GM18508 (cell line): Measurements from ENCODE around the gene CD7.
"Not testable (repeated sequence)": the region's sequence is repeated elsewhere in the genome, so short reads cannot be mapped to it uniquely, and the experiment has no call there.

Source experiments
- ATAC-seq: cut with Tn5 transposase; IDR thresholded peaks from one replicate; pipeline ENCODE4 v1.9.1; 2021; ENCODE audit warnings: moderate number of reproducible peaks; ENCODE audit not compliant: insufficient read depth, unreplicated experiment

The CD7 gene

GRCh38 chr17:82317394-82318168 is at the start of gene CD7:
Gene CD7, minus strand, starts transcription at chr17:82317608. Its CDS starts 113 bp downstream, at chr17:82317495.
- ATAC-seq: no peak

DNA sequence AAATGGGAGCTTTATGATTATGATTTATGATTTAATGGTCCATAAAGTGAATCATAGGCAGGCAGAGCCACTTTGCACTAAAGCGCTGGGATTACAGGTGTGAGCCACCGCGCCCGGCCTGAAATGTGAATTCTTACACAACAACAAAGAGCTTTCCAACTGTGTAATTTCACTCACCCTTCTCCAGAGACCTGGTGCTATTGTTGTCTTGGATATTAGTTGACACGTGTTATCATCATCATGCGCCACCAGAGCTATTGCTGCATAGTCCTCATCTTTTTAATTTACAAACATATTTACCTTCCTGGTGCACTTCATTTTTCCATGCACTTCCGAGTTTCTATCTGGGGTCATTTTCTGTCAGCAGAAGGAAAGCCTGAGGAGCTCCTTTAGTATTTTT is 49.3 kb upstream of the CD7 start:
- no peak for ATAC-seq

DNA sequence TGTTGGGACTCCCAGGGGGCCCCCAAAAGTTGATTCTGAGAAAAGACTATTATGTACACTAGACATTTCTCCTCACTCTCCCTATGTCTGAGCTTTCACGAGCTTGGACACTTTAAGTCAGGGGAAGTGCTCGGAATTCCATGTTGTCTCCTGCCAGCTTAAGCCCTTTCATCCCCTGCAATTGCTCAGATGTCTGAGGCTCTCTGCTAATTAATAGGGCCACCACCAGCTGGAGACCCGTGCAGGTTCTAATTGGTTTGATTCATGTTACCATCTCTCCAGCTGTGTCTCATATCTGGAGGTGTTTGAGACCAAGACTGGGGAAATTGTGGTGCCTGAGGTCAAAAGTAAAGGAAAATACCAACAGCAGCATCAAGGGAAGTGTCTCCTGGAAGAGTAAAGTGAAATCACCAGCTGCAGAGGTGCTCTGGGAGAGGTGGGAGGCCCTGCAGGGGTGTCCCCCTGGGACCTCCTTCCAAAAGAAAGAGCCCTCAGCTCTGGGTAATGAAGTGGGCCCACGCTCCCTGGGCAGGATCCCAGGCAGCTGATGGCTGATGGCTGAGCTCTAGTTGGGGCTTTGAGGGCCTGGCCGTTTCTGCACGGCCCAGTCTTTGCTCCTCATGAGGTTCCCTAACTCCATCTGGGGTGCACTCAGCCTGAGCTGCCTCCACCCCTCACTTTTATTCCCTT is 48.3 kb upstream of the CD7 start:
- no peak for ATAC-seq

DNA sequence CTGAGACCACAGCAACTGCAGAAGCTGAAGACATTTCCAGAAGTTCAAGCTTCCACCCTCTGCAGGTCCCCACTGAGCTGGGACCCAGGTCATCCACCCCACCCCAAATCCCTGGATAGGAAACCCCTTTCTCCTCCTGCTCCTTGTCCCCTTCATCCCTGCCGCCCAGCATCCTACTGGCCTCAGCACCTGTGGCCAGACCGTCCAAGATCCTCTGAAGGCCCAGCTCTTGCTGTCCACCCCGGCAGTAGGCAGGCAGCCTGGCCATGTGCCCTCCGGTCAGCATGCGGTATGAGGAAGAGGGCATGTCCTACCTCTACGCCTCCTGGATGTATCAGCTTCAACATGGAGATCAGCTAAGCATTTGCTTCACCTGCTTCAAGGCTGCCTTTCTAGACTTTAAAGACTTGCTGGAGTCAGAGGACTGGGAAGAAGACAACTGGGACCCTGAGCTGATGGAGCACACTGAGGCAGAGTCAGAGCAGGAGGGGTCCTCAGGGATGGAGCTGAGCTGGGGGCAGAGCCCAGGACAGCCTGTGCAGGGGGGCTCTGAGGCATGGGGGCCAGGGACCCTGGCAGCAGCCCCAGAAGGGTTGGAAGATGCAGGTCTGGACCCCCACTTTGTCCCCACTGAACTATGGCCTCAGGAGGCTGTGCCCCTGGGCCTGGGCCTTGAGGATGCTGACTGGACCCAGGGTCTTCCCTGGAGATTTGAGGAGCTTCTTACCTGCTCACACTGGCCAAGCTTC is 44.7 kb upstream of the CD7 start:
- ATAC-seq: no peak

DNA sequence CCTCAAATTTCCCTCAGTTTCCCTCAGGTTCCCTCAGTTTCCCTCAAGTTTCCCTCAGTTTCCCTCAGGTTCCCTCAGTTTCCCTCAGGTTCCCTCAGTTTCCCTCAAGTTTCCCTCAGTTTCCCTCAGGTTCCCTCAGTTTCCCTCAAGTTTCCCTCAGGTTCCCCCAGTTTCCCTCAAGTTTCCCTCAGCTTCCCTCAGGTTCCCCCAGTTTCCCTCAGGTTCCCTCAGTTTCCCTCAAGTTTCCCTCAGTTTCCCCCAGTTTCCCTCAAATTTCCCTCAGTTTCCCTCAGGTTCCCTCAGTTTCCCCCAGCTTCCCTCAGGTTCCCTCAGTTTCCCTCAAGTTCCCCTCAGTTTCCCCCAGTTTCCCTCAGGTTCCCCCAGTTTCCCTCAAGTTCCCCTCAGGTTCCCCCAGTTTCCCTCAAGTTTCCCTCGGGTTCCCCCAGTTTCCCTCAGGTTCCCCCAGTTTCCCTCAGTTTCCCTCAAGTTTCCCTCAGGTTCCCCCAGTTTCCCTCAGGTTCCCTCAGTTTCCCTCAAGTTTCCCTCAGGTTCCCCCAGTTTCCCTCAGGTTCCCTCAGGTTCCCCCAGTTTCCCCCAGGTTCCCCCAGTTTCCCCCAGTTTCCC is 42.2 kb upstream of the CD7 start:
- not testable (repeated sequence) for ATAC-seq

- ATAC-seq: no peak
These were observed 41.3 kb upstream of the CD7 start, which contains the start of gene TEX19 for GRCh38 chr17:82358465-82359350. Gene TEX19, plus strand, starts transcription at chr17:82359247. Its CDS starts 2,904 bp downstream, at chr17:82362151.

DNA sequence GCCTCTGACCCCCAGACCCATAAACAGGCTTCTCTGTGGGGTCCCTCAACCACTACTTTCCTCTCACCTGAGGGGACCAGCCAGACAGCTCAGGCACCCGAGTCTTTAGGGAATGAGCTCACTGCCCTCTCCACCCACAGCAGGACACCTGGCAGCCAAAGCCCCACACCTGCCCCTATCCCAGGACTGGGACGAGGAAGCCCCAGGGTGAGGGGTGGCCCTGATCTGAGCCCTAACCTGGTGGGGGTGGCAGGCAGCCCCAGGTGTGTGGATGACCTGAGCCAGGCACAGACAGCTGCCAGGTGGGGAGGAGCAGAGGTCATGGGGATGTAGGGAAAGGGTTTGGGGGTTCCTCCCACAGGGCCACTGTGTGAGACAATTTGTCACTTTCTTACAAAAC is 40.0 kb upstream of the CD7 start:
- ATAC-seq: no peak

- no peak for ATAC-seq
These were observed 39.5 kb upstream of the CD7 start for GRCh38 chr17:82356845-82357355.

GRCh38 chr17:82355770-82356427 is 38.5 kb upstream of the CD7 start:
- no peak for ATAC-seq

GRCh38 chr17:82354804-82355308 is 37.4 kb upstream of the CD7 start:
- ATAC-seq: no peak

DNA sequence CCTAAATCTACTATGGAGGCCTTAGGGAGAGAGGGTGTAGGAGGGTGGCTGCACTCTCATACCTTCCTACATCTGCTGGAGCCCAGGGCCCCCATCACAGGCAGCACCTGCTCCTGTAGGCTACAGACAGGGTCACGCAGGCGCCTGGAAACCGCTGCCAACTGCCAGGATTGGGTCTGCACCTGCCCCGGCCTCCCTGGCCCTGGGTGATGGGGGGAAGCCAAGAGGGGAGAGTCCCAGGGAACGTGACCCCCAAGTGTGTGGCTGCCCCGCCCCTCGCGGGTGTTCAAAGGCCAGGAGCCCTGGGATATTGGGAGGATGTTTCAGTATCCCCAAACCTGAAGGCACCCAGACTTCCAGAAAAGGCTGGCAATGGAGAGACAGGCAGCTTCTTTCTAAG is 36.1 kb upstream of the CD7 start:
- ATAC-seq: no peak

GRCh38 chr17:82351713-82352488 is 34.5 kb upstream of the CD7 start:
- ATAC-seq: no peak

DNA sequence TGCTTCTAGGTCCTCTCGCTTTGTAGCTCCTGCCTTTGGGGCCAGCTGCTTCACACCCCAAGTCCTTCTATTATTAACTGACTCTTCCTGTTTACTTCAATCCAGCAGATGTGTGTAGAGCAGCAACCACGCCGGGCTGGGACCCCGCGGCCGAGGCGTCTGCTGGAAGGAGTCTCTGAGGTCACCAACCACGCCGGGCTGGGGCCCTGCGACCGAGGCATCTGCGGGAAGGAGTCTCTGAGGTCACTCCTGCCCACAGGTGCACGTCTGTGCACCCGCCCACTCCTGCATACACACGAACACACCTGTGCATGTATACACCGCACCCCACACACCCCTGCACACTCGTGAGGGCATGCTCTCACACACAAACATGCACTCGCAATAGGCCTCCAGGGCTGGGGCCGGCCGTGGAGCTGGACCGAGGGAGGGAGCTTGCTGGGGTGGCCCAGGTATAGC is 33.9 kb upstream of the CD7 start:
- no peak for ATAC-seq

- ATAC-seq: no peak
These were observed 33.0 kb upstream of the CD7 start for GRCh38 chr17:82350182-82351030.

- no peak for ATAC-seq
These were observed 31.9 kb upstream of the CD7 start for GRCh38 chr17:82349287-82349701.

GRCh38 chr17:82348866-82349265 is 31.5 kb upstream of the CD7 start:
- no peak for ATAC-seq

DNA sequence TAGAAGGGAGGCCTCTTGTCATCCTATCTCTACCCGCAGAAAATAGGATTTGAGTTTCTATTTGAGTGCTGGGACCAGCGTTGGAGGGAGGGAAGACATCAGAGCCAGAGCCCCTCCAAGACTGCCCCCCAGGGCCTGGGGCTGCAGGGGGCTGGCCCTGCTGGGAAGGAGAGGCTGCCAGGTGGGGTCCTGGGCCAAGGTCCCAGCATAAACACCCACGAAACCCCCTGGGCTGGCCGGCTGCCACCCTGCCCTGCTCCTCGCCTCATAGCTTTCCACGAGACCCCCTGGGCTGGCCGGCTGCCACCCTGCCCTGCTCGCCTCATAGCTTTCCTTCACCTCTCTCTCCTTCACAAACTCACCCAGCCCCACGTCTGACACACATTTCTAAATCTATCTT is 31.0 kb upstream of the CD7 start:
- ATAC-seq: no peak
